HFFc6 (cell line): Measurements from ENCODE around the gene BIRC7. TPM values are rescaled to one million over a fixed set of nuclear protein-coding genes. Genes with fewer than 3 reads are reported as not detected.

Experiments
- DNase-seq: peaks from one replicate; pipeline ENCODE4 v3.0.0-alpha.2; 2018
- H3K27ac Mint-ChIP-seq: 2 replicates; pipeline ENCODE4 v1.8.0; 2020; ENCODE audit warnings: mild to moderate bottlenecking, mixed read lengths
- H3K27me3 Mint-ChIP-seq: 2 replicates; pipeline ENCODE4 v1.8.0; 2021; ENCODE audit warnings: mild to moderate bottlenecking, moderate library complexity, mixed read lengths; ENCODE audit not compliant: insufficient read depth
- H3K36me3 Mint-ChIP-seq: 2 replicates; pipeline ENCODE4 v1.8.0; 2021; ENCODE audit warnings: low read depth, mixed read lengths
- H3K4me1 Mint-ChIP-seq: 2 replicates; pipeline ENCODE4 v1.8.0; 2020; ENCODE audit warnings: low read depth, mixed read lengths
- H3K4me3 Mint-ChIP-seq: 2 replicates; pipeline ENCODE4 v1.8.0; 2020; ENCODE audit warnings: mild to moderate bottlenecking, moderate library complexity, mixed read lengths
- H3K9me3 Mint-ChIP-seq: 2 replicates; pipeline ENCODE4 v1.8.0; 2020; ENCODE audit warnings: mild to moderate bottlenecking, mixed read lengths
- CTCF ChIP-seq: fragments of 200-600 bp; sonication (generic); IDR thresholded peaks from 2 replicates; pipeline ENCODE4 v1.5.0; 2021; ENCODE audit warnings: antibody characterized with exemption, mild to moderate bottlenecking
- total RNA-seq, 6 experiments: library from RNA; stranded (reverse); fragmentation: NEBNext Ultra II Directional; extraction: Animal tissue kit (Norgen Biotek cat#: 25700); gene quantifications; 2 replicates in 1 of 6; 3 replicates in 5 of 6; pipeline ENCODE4 v1.2.3, GENCODE V29; 2021

Gene BIRC7
- total RNA-seq, 6 experiments from 2014 or later: not detected

GRCh38 chr20:63233924-63234323 is 1.8 kb upstream of the BIRC7 start:
- no peaks in the 10 kb centered on the region for H3K36me3 Mint-ChIP-seq
- peaks cover 35% of the 10 kb centered on the region for H3K4me1 Mint-ChIP-seq
- no peak for TF ChIP-seq CTCF
- H3K4me3 Mint-ChIP-seq: no peak overlapping the region
- DNase-seq: no peak
- H3K27ac Mint-ChIP-seq: no peak overlapping the region
- H3K27me3 Mint-ChIP-seq: no peaks in the 10 kb centered on the region; the same call in none of the 2 replicates
- H3K9me3 Mint-ChIP-seq: no peaks in the 10 kb centered on the region

- Mint-ChIP-seq H3K4me1 (peaks cover 34% of the 10 kb centered on the region), H3K36me3 (no peaks in the 10 kb centered on the region), H3K27me3 (peaks cover 2% of the 10 kb centered on the region; the same call in 1 of the 2 replicates), H3K27ac (no peak overlapping the region), H3K4me3 (no peak overlapping the region), H3K9me3 (no peaks in the 10 kb centered on the region)
- TF ChIP-seq CTCF: peak; percentile 36; the same call in 1 of the 2 replicates
- no peak for DNase-seq
Observed at GRCh38 chr20:63234693-63235398, 859 bp upstream of the BIRC7 start.

GRCh38 chr20:63236116-63236837 is 572 bp downstream of the BIRC7 start:
- H3K4me1 Mint-ChIP-seq: peaks cover 20% of the 10 kb centered on the region
- no peak overlapping the region for H3K4me3 Mint-ChIP-seq
- no peak for DNase-seq
- H3K27me3 Mint-ChIP-seq: peaks cover 6% of the 10 kb centered on the region
- H3K27ac Mint-ChIP-seq: no peak overlapping the region
- TF ChIP-seq CTCF: no peak
- no peaks in the 10 kb centered on the region for H3K9me3 Mint-ChIP-seq
- H3K36me3 Mint-ChIP-seq: no peaks in the 10 kb centered on the region

DNA sequence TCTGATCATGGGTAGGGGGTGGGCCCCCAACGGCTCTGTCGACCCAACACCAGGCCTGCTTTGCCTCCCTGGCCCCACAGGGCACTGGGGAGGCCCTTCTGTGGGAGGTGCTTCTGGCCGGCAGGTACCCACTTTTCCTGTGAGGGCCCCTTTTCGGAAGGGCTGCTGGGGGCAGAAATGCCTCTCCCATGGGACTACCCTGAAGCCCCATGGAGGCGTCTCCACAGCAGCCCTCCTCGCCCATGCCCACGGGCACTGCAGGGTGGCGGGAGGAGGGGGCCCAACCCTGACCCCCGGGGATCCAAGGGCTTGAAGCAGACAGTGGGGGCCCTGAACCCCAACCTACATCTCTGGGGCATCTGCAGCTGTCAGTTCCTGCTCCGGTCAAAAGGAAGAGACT is 2.3 kb downstream of the BIRC7 start:
- no peaks in the 10 kb centered on the region for H3K36me3 Mint-ChIP-seq
- H3K4me1 Mint-ChIP-seq: peaks cover 2% of the 10 kb centered on the region
- DNase-seq: no peak
- H3K27me3 Mint-ChIP-seq: peaks cover 10% of the 10 kb centered on the region
- no peaks in the 10 kb centered on the region for H3K9me3 Mint-ChIP-seq
- TF ChIP-seq CTCF: no peak
- H3K4me3 Mint-ChIP-seq: no peak overlapping the region
- no peak overlapping the region for H3K27ac Mint-ChIP-seq

GRCh38 chr20:63238514-63239125 is 2.9 kb downstream of the BIRC7 start:
- DNase-seq: no peak
- Mint-ChIP-seq H3K27ac (no peak overlapping the region), H3K36me3 (no peaks in the 10 kb centered on the region), H3K4me1 (no peaks in the 10 kb centered on the region), H3K9me3 (no peaks in the 10 kb centered on the region), H3K27me3 (peaks cover 12% of the 10 kb centered on the region), H3K4me3 (no peak overlapping the region)
- TF ChIP-seq CTCF: no peak
